G401 (cell line): ENCODE measurements around the gene SPRY1. TPM values are rescaled to one million over a fixed set of nuclear protein-coding genes. Genes with fewer than 3 reads are reported as not detected.
A peak's percentile ranks its signal among the peaks of the same experiment; 100 is the strongest.

Experiments
- DNase-seq: peaks from one replicate; pipeline ENCODE4 v3.0.0-alpha.2; 2015; ENCODE audit warnings: low spot score
- in situ Hi-C: cut with HindIII; loops from 2 replicates; pipeline ENCODE4 v1.10.0; 2016; ENCODE audit warnings: low sequenced_read_pairs, mixed read lengths
- total RNA-seq: library from RNA; depleted of rRNA; stranded (reverse); fragments of >200 nt; shearing (Covaris generic); gene quantifications from 2 replicates; pipeline ENCODE4 v1.2.3, GENCODE V29; 2014; rRNA removed

SPRY1 gene
- total RNA-seq: 37.3 and 69.8 TPM in 2 replicates

GRCh38 chr4:123396307-123397143 is at the start of gene SPRY1:
Gene SPRY1, plus strand, starts transcription at chr4:123396795. Its CDS starts 4,797 bp downstream, at chr4:123401592.
- in situ Hi-C loops: no loop called here
- peak; percentile 97 for DNase-seq

GRCh38 chr4:123346951-123347350 is 49.6 kb upstream of the SPRY1 start:
- in situ Hi-C loops: no loop called here
- DNase-seq: no peak

- no peak for DNase-seq
- in situ Hi-C loops: no loop called here
Measured at GRCh38 chr4:123348946-123349345, 47.6 kb upstream of the SPRY1 start.

GRCh38 chr4:123349421-123350190 is 47.0 kb upstream of the SPRY1 start:
- in situ Hi-C loops: no loop called here

GRCh38 chr4:123350191-123350544 is 46.4 kb upstream of the SPRY1 start:
- DNase-seq: peak; percentile 47
- in situ Hi-C loops: no loop called here

More at GRCh38 chr4:123349421-123350190, 47.0 kb upstream of the SPRY1 start:
- DNase-seq: no peak

- DNase-seq: no peak
- in situ Hi-C loops: no loop called here
Measured at GRCh38 chr4:123350726-123351125, 45.9 kb upstream of the SPRY1 start.

GRCh38 chr4:123351713-123352112 is 44.9 kb upstream of the SPRY1 start:
- in situ Hi-C loops: no loop called here
- no peak for DNase-seq

- in situ Hi-C loops: no loop called here
- DNase-seq: peak; percentile 16
Measured at GRCh38 chr4:123352240-123352945, 44.2 kb upstream of the SPRY1 start.

GRCh38 chr4:123352966-123353365 is 43.6 kb upstream of the SPRY1 start:
- in situ Hi-C loops: no loop called here
- DNase-seq: no peak

- no peak for DNase-seq
- in situ Hi-C loops: no loop called here
Measured at GRCh38 chr4:123353656-123354055, 42.9 kb upstream of the SPRY1 start.

GRCh38 chr4:123354701-123355100 is 41.9 kb upstream of the SPRY1 start:
- in situ Hi-C loops: no loop called here

GRCh38 chr4:123356921-123357320 is 39.7 kb upstream of the SPRY1 start:
- DNase-seq: no peak
- in situ Hi-C loops: no loop called here

More at GRCh38 chr4:123354701-123355100, 41.9 kb upstream of the SPRY1 start:
- no peak for DNase-seq

- in situ Hi-C loops: no loop called here
- DNase-seq: no peak
Measured at GRCh38 chr4:123359449-123360315, 36.9 kb upstream of the SPRY1 start.

- in situ Hi-C loops: no loop called here
- DNase-seq: no peak
Measured at GRCh38 chr4:123361195-123361861, 35.3 kb upstream of the SPRY1 start.

GRCh38 chr4:123362103-123362502 is 34.5 kb upstream of the SPRY1 start:
- in situ Hi-C loops: no loop called here

GRCh38 chr4:123363729-123364128 is 32.9 kb upstream of the SPRY1 start:
- DNase-seq: no peak
- in situ Hi-C loops: no loop called here

More at GRCh38 chr4:123362103-123362502, 34.5 kb upstream of the SPRY1 start:
- DNase-seq: no peak

GRCh38 chr4:123364906-123365305 is 31.7 kb upstream of the SPRY1 start:
- in situ Hi-C loops: no loop called here
- DNase-seq: no peak

GRCh38 chr4:123365412-123365811 is 31.2 kb upstream of the SPRY1 start:
- DNase-seq: no peak
- in situ Hi-C loops: no loop called here
